ENCODE measurements around the gene ARID4B.
A peak's percentile ranks its signal among the peaks of the same experiment; 100 is the strongest.

ARID4B gene

DNA sequence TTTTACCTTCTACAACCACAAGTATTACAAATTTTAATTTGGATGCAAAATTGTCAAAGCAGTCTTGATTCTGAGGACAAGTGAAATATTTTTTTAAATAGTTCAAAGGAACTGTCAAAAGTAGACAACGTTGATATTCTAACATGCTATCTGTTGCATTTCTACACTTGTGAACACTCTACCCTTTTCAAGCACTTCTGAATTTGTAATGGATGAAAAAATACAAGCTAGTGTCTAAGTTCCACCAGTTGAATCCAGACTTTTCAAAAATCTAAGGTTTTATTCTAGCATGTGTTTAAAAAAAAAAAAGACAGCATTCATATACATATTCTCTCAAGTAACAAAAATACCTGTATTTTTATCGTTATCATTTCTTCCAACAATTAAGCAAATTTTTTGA is 2.1 kb downstream of the ARID4B start:
- H3K27me3 Mint-ChIP-seq (ENCODE audit: low read depth), result no peaks in the 10 kb centered on the region
- H3K9me3 Mint-ChIP-seq, result no peaks in the 10 kb centered on the region
- peak overlapping the region; percentile 83 to 94 (median 88) for H3K27ac Mint-ChIP-seq
- H3K4me3 Mint-ChIP-seq, result peak overlapping the region; percentile 95 to 98 (median 96)
- H3K36me3 Mint-ChIP-seq (ENCODE audit: low read depth), result peaks cover 9% of the 10 kb centered on the region
- peaks cover 17% of the 10 kb centered on the region for H3K4me1 Mint-ChIP-seq
- TF ChIP-seq, protein P1, sequence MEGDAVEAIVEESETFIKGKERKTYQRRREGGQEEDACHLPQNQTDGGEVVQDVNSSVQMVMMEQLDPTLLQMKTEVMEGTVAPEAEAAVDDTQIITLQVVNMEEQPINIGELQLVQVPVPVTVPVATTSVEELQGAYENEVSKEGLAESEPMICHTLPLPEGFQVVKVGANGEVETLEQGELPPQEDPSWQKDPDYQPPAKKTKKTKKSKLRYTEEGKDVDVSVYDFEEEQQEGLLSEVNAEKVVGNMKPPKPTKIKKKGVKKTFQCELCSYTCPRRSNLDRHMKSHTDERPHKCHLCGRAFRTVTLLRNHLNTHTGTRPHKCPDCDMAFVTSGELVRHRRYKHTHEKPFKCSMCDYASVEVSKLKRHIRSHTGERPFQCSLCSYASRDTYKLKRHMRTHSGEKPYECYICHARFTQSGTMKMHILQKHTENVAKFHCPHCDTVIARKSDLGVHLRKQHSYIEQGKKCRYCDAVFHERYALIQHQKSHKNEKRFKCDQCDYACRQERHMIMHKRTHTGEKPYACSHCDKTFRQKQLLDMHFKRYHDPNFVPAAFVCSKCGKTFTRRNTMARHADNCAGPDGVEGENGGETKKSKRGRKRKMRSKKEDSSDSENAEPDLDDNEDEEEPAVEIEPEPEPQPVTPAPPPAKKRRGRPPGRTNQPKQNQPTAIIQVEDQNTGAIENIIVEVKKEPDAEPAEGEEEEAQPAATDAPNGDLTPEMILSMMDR (IDR thresholded peaks at IDR 0.05; ENCODE audit: unreplicated experiment in 3 of 3), result no peak

DNA sequence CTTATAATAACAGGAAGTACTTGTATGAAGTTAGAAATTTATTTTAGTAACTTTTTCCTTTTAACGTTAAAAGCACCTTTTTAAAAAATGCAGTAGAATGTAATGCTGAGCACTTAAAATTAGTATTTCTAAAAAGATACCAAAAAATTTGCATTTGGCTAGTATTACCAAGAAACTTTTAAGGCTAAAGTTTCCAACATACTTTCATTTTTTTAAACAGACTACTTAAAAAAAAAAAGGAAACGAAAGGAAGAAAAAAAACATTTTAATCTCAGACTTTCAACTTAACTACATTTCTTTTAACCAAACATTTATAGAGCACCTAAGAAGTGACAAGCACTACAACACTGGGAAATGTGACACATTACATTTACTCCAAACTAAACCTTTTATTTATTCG is 2.8 kb downstream of the ARID4B start:
- peaks cover 16% of the 10 kb centered on the region for H3K36me3 Mint-ChIP-seq (ENCODE audit: low read depth)
- H3K4me1 Mint-ChIP-seq, result peaks cover 14% of the 10 kb centered on the region
- no peaks in the 10 kb centered on the region for H3K27me3 Mint-ChIP-seq (ENCODE audit: low read depth)
- H3K4me3 Mint-ChIP-seq, result peak overlapping the region; percentile 95 to 98 (median 96)
- TF ChIP-seq, protein P1 (IDR thresholded peaks at IDR 0.05; ENCODE audit: unreplicated experiment in 3 of 3), result no peak
- H3K9me3 Mint-ChIP-seq, result no peaks in the 10 kb centered on the region
- no peak overlapping the region for H3K27ac Mint-ChIP-seq

DNA sequence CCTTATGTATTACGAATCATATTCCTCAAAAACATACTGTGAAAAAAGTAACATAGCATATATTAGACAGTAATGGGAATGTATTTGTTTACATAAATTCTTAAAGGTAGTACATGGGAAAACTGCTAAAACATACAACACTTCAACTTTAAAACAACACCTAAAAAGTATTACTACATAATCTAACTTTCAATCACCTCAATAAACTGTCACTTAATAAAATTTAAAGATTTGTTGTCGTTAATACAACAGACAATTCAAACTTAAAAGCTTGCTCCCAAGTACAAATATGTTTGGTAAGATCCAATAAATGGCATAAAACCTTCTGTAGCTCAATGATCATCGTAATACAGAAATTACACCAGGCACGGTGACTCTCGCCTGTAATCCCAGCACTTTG is 3.7 kb downstream of the ARID4B start:
- Mint-ChIP-seq H3K4me3 (peak overlapping the region; percentile 19 to 62 (median 30)), H3K27me3 (ENCODE audit: low read depth) (no peaks in the 10 kb centered on the region), H3K9me3 (no peaks in the 10 kb centered on the region), H3K36me3 (ENCODE audit: low read depth) (peaks cover 17% of the 10 kb centered on the region), H3K4me1 (peaks cover 14% of the 10 kb centered on the region), H3K27ac (no peak overlapping the region)
- TF ChIP-seq, protein P1 (IDR thresholded peaks at IDR 0.05; ENCODE audit: unreplicated experiment in 3 of 3), result no peak

DNA sequence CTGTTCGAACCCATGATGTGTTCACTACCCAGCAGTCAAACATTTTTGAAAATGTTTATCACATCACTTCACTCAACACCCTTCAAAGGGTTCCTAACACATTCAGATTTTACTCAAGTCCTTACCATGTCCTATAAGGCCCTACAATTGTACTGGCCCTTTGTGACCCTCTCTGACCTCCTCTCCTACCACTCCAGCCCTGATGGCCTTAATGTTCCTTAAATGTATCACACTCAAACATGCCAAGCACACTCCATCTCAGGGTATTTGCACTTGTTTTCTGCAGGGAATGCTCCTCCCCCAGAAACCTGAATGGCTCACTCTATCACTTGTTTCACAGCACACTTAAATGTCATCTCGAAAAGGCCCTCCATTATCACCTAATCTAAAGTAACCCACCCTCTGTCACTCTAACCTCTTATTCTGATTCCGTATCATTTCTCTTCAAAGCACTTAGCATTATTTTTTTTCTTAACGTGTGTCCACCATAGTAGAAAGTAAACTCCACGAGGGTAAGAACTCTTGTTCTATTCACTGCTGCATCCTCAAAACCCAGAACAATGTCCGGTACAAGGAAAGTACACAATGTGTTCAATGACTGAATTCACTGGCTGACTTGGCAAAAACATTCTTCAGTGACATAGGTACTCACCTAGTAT is 7.3 kb downstream of the ARID4B start:
- no peaks in the 10 kb centered on the region for H3K27me3 Mint-ChIP-seq (ENCODE audit: low read depth)
- H3K4me3 Mint-ChIP-seq, result no peak overlapping the region
- H3K36me3 Mint-ChIP-seq (ENCODE audit: low read depth), result peaks cover 35% of the 10 kb centered on the region
- TF ChIP-seq, protein P1 (IDR thresholded peaks at IDR 0.05; ENCODE audit: unreplicated experiment in 3 of 3), result no peak
- no peaks in the 10 kb centered on the region for H3K9me3 Mint-ChIP-seq
- H3K4me1 Mint-ChIP-seq, result peaks cover 7% of the 10 kb centered on the region
- H3K27ac Mint-ChIP-seq, result no peak overlapping the region

DNA sequence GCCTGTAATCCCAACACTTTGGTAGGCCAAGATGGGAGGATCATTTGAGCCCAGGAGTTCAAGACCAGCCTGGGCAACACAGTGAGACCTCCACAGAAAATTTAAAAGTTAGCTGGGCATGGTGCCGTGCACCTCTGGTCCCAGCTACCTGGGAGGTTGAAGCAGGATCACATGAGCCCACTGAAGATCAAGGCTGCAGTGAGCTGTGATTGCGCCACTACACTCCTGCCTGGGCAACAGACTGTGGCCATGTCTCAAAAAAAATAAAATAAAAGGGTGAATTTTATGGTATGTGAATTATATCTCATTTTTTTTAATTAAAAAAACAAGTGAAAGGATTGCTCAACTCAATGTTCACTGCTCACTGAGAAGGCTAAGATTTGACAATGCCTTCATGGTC is 8.7 kb downstream of the ARID4B start:
- Mint-ChIP-seq H3K9me3 (no peaks in the 10 kb centered on the region), H3K27ac (no peak overlapping the region), H3K36me3 (ENCODE audit: low read depth) (peaks cover 35% of the 10 kb centered on the region), H3K27me3 (ENCODE audit: low read depth) (no peaks in the 10 kb centered on the region), H3K4me3 (no peak overlapping the region), H3K4me1 (peaks cover 8% of the 10 kb centered on the region)
- TF ChIP-seq, protein P1 (IDR thresholded peaks at IDR 0.05; ENCODE audit: unreplicated experiment in 3 of 3), result no peak

DNA sequence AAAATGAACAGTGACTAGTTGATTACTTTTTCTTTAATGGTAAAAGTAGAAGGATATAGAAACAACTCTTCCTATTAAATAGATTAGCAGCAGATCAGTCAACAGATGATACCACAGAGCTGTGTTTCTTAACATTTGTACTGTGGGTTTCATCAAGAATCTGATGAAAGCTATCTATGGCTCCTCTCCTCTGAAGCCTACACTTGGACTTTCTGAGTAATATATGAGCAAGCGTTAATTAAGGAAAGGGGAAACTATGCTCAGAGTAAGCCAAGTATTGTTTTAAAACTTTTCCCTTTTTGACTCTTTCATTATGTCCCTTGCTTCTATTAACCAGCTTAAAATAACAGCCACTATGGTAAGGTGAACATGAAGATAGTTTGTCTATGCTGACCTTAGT is 10.8 kb downstream of the ARID4B start:
- TF ChIP-seq, protein P1 (IDR thresholded peaks at IDR 0.05; ENCODE audit: unreplicated experiment in 3 of 3), result no peak
- H3K4me3 Mint-ChIP-seq, result no peak overlapping the region
- peaks cover 29% of the 10 kb centered on the region for H3K36me3 Mint-ChIP-seq (ENCODE audit: low read depth)
- no peaks in the 10 kb centered on the region for H3K27me3 Mint-ChIP-seq (ENCODE audit: low read depth)
- no peaks in the 10 kb centered on the region for H3K9me3 Mint-ChIP-seq
- H3K27ac Mint-ChIP-seq, result no peak overlapping the region
- H3K4me1 Mint-ChIP-seq, result peaks cover 19% of the 10 kb centered on the region

All from nephron (organoid).